Measurements from ENCODE around the gene OR10AD1. TPM values are rescaled to one million over a fixed set of nuclear protein-coding genes. Genes with fewer than 3 reads are reported as not detected.

OR10AD1 gene
- not detected for total RNA-seq (2013)
- polyA plus RNA-seq, result not detected
- polyA minus RNA-seq, result not detected in 2 replicates
- 0 to 0.30 (median 0) reads per million in 11 experiments for total RNA-seq

GRCh38 chr12:48203192-48203591 is at the start of gene OR10AD1:
Gene OR10AD1, minus strand, starts transcription at chr12:48203292. Its CDS starts 0 bp downstream, at chr12:48203292.
- Mint-ChIP-seq H3K9me3 (peaks cover 25 to 49% (median 39%) of the 10 kb centered on the region in 7 donors), H3K4me3 (no peak within 1 kb of the TSS), H3K36me3 (peaks cover 27 to 29% of the 10 kb centered on the region in 2 donors), H3K27me3 (ENCODE audit: low read depth in 3 of 3) (peaks cover 0 to 2% (median 1%) of the 10 kb centered on the region in 3 donors), H3K4me1 (peaks cover 42% of the 10 kb centered on the region), H3K27ac (peak within 1 kb of the TSS in 2 of 7 donors; percentile 48 to 64)
- 90% methylated on average over 3 of the region's 4 CpGs for WGBS (ENCODE audit: insufficient coverage)
- H3K27me3 ChIP-seq (ENCODE audit: control insufficient read depth in 2 of 2, insufficient read depth in 2 of 2, low read length in 2 of 2), result no peaks in the 10 kb centered on the region
- no peaks in the 10 kb centered on the region for H4K20me1 ChIP-seq (ENCODE audit: insufficient read depth, low read length)
- no peak within 1 kb of the TSS for H3K4me2 ChIP-seq (replicated peaks; ENCODE audit: extremely low read depth, low read length, poor library complexity, severe bottlenecking)
- no peak within 1 kb of the TSS for H3K9ac ChIP-seq (ENCODE audit: insufficient read depth, low read length, poor library complexity, severe bottlenecking)
- peaks cover 23% of the 10 kb centered on the region for H3K79me2 ChIP-seq (ENCODE audit: insufficient read depth, low read length)
- no peak for TF ChIP-seq CTCF (IDR thresholded peaks at IDR 0.05)
- no peak within 1 kb of the TSS for H2AFZ ChIP-seq (ENCODE audit: insufficient read depth, low read depth, low read length, poor library complexity, severe bottlenecking)
- peaks cover 15 to 35% of the 10 kb centered on the region in 2 donors for H3K9me3 ChIP-seq (replicated peaks in 1 of 2; ENCODE audit: control insufficient read depth in 1 of 2, insufficient read depth in 1 of 2, low read length in 2 of 2)
- peaks cover 32 to 38% of the 10 kb centered on the region in 2 donors for H3K4me1 ChIP-seq (ENCODE audit: control insufficient read depth in 1 of 2, insufficient read depth in 2 of 2, low read length in 2 of 2)
- DNase-seq, result no peak
- H3K27ac ChIP-seq (ENCODE audit: low read depth in 1 of 2, low read length in 2 of 2), result no peak within 1 kb of the TSS
- H3K4me3 ChIP-seq (replicated peaks in 1 of 3; ENCODE audit: low read depth in 2 of 3, low read length in 3 of 3), result no peak within 1 kb of the TSS
- intact Hi-C loops (cut with micrococcal nuclease), result no loop called here
- H3K36me3 ChIP-seq (replicated peaks in 1 of 2; ENCODE audit: control insufficient read depth in 1 of 2, insufficient read depth in 2 of 2, low read length in 2 of 2), result peaks cover 0 to 12% of the 10 kb centered on the region in 2 donors

GRCh38 chr12:48247181-48247966 is 44.3 kb upstream of the OR10AD1 start:
- no peaks in the 10 kb centered on the region for H3K27me3 ChIP-seq (ENCODE audit: control insufficient read depth in 2 of 2, insufficient read depth in 2 of 2, low read length in 2 of 2)
- no peaks in the 10 kb centered on the region for H3K4me1 ChIP-seq (ENCODE audit: control insufficient read depth in 1 of 2, insufficient read depth in 2 of 2, low read length in 2 of 2)
- no peak overlapping the region for H3K27ac ChIP-seq (ENCODE audit: low read depth in 1 of 2, low read length in 2 of 2)
- Mint-ChIP-seq H3K4me3 (no peak overlapping the region), H3K27me3 (ENCODE audit: low read depth in 3 of 3) (peaks cover 2 to 7% (median 3%) of the 10 kb centered on the region in 3 donors), H3K36me3 (peaks cover 0 to 4% of the 10 kb centered on the region in 2 donors), H3K27ac (peak overlapping the region in 1 of 7 donors; percentile 2), H3K9me3 (peaks cover 0 to 8% (median 5%) of the 10 kb centered on the region in 7 donors), H3K4me1 (no peaks in the 10 kb centered on the region)
- no peak overlapping the region for H3K4me3 ChIP-seq (replicated peaks in 1 of 3; ENCODE audit: low read depth in 2 of 3, low read length in 3 of 3)
- H3K4me2 ChIP-seq (replicated peaks; ENCODE audit: extremely low read depth, low read length, poor library complexity, severe bottlenecking), result no peak overlapping the region
- no peak for DNase-seq
- H3K9ac ChIP-seq (ENCODE audit: insufficient read depth, low read length, poor library complexity, severe bottlenecking), result no peak overlapping the region
- H4K20me1 ChIP-seq (ENCODE audit: insufficient read depth, low read length), result no peaks in the 10 kb centered on the region
- 92% methylated on average over 2 of the region's 5 CpGs for WGBS (ENCODE audit: insufficient coverage)
- intact Hi-C loops (cut with micrococcal nuclease), result no loop called here
- H3K36me3 ChIP-seq (replicated peaks in 1 of 2; ENCODE audit: control insufficient read depth in 1 of 2, insufficient read depth in 2 of 2, low read length in 2 of 2), result no peaks in the 10 kb centered on the region
- peaks cover 0 to 3% of the 10 kb centered on the region in 2 donors for H3K9me3 ChIP-seq (replicated peaks in 1 of 2; ENCODE audit: control insufficient read depth in 1 of 2, insufficient read depth in 1 of 2, low read length in 2 of 2)
- H3K79me2 ChIP-seq (ENCODE audit: insufficient read depth, low read length), result no peaks in the 10 kb centered on the region
- no peak for TF ChIP-seq CTCF (IDR thresholded peaks at IDR 0.05)
- no peak overlapping the region for H2AFZ ChIP-seq (ENCODE audit: insufficient read depth, low read depth, low read length, poor library complexity, severe bottlenecking)

Measured in CD14-positive monocyte (primary cell).